Body of pancreas (tissue), 4 donors: ENCODE results near the gene RIPOR1.

Experiments
- POLR2A ChIP-seq, 3 donors: fragments of 450-650 bp; IDR thresholded peaks; one replicate each; pipeline ENCODE4 v1.6.1; 2016; ENCODE audit warnings: antibody characterized with exemption in 3 of 3, mild to moderate bottlenecking in 2 of 3
- TF ChIP-seq, protein P1 (sequence below), 7 experiments: fragments of 450-650 bp in 4 of 7; fragments of 200-600 bp in 3 of 7; sonication (generic) in 3 of 7; IDR thresholded peaks; one replicate each; pipeline ENCODE4 v1.5.1; 2016 to 2019; ENCODE audit warnings: antibody characterized with exemption in 7 of 7

DNA sequence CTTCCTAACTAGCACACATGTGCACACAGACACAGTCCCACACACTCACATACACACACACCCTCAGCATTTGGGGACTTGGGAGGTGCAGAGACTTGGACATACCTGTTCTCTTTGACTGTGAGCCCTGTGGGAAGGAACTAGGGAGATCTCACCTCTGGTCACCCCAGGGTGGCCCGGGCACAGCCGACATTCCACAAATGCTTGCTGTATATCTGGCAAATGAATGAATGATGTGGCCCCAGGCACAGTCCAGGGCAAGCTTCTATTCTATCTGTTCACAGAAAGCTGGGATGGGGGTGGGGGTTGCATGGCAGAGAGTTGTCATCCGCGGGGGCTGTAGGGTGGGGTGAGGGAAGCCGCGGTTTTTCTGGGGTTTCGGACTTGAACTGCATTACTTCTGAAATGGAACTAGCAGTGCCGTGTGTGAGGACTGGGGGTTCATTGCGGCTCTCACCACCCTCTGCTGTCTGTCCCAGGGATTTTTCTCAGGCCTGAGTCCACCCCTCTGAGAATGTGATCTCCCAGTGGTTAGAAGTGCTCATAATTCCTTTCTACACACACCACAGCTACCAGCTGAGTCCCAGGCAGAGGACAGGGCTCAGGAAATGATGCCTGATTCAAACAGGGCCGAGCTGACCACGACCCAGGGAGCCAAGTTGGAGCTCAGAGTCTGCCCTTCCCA lies 3.3 kb upstream of the RIPOR1 start:
- TF ChIP-seq, protein P1, sequence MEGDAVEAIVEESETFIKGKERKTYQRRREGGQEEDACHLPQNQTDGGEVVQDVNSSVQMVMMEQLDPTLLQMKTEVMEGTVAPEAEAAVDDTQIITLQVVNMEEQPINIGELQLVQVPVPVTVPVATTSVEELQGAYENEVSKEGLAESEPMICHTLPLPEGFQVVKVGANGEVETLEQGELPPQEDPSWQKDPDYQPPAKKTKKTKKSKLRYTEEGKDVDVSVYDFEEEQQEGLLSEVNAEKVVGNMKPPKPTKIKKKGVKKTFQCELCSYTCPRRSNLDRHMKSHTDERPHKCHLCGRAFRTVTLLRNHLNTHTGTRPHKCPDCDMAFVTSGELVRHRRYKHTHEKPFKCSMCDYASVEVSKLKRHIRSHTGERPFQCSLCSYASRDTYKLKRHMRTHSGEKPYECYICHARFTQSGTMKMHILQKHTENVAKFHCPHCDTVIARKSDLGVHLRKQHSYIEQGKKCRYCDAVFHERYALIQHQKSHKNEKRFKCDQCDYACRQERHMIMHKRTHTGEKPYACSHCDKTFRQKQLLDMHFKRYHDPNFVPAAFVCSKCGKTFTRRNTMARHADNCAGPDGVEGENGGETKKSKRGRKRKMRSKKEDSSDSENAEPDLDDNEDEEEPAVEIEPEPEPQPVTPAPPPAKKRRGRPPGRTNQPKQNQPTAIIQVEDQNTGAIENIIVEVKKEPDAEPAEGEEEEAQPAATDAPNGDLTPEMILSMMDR (IDR thresholded peaks at IDR 0.05), result no peak
- no peak for TF ChIP-seq POLR2A (IDR thresholded peaks at IDR 0.05)
